Activated CD4-positive, alpha-beta T cell treated with anti-CD3 and anti-CD28 coated beads for 48 hours (primary cell): ENCODE data around the gene NEDD9.

Source experiments
- DNase-seq: peaks from one replicate; pipeline ENCODE4 v3.0.0-alpha.2; 2020

NEDD9 gene

GRCh38 chr6:11217360-11218101 is 14.9 kb downstream of the NEDD9 start:
- no peak for DNase-seq

- DNase-seq = no peak
Measured at GRCh38 chr6:11215773-11216172, 16.7 kb downstream of the NEDD9 start.

- no peak for DNase-seq
Measured at GRCh38 chr6:11214901-11215300, 17.6 kb downstream of the NEDD9 start.

- DNase-seq = no peak
Measured at GRCh38 chr6:11214084-11214833, 18.2 kb downstream of the NEDD9 start.

GRCh38 chr6:11213422-11214021 is 18.9 kb downstream of the NEDD9 start:
- no peak for DNase-seq

- DNase-seq = no peak
Measured at GRCh38 chr6:11212664-11213063, 19.8 kb downstream of the NEDD9 start.

- no peak for DNase-seq
Measured at GRCh38 chr6:11211254-11211653, 21.2 kb downstream of the NEDD9 start.

- DNase-seq = no peak
Measured at GRCh38 chr6:11210386-11211138, 21.9 kb downstream of the NEDD9 start.

GRCh38 chr6:11209906-11210305 is 22.6 kb downstream of the NEDD9 start:
- no peak for DNase-seq

GRCh38 chr6:11209369-11209768 is 23.1 kb downstream of the NEDD9 start:
- no peak for DNase-seq

GRCh38 chr6:11208854-11209253 is 23.6 kb downstream of the NEDD9 start:
- DNase-seq = no peak

- DNase-seq = peak; percentile 24
Measured at GRCh38 chr6:11208267-11208666, 24.2 kb downstream of the NEDD9 start.

- no peak for DNase-seq
Measured at GRCh38 chr6:11207199-11207968, 25.1 kb downstream of the NEDD9 start.

GRCh38 chr6:11206576-11206975 is 25.9 kb downstream of the NEDD9 start:
- no peak for DNase-seq

GRCh38 chr6:11204794-11205366 is 27.6 kb downstream of the NEDD9 start:
- DNase-seq = no peak

GRCh38 chr6:11204005-11204399 is 28.5 kb downstream of the NEDD9 start:
- no peak for DNase-seq

- no peak for DNase-seq
Measured at GRCh38 chr6:11203306-11204004, 29.0 kb downstream of the NEDD9 start.

- no peak for DNase-seq
Measured at GRCh38 chr6:11202513-11203305, 29.8 kb downstream of the NEDD9 start.

- no peak for DNase-seq
Measured at GRCh38 chr6:11201772-11202512, 30.5 kb downstream of the NEDD9 start.

- DNase-seq = no peak
Measured at GRCh38 chr6:11201015-11201414, 31.5 kb downstream of the NEDD9 start.
